IMR-90 (cell line): ENCODE data around the gene RADX. TPM values are rescaled to one million over a fixed set of nuclear protein-coding genes. Genes with fewer than 3 reads are reported as not detected.

Experiments used
- ATAC-seq: fragments of 200-7000 bp; cut with Tn5 transposase; 2 replicates; pipeline ENCODE4 v1.9.1; 2020; ENCODE audit warnings: low read depth, mild to moderate bottlenecking, moderate library complexity
- BruUV-seq: library from RNA; stranded (reverse); fragments of 400-500 nt; replicated peaks from 2 replicates; lab custom pipeline; 2021; lab: Mats Ljungman, UMichigan
- CTCF ChIA-PET: fragments of 300-600 bp; formaldehyde crosslinking; extraction: SDS; loops from one replicate; lab custom pipeline; 2021; ENCODE audit warnings: antibody characterized with exemption; lab: Yijun Ruan, JAX
- POLR2A ChIA-PET: fragments of 300-600 bp; sonication (Branson Sonifier 250); formaldehyde crosslinking; loops from one replicate; lab custom pipeline; 2022; ENCODE audit warnings: antibody characterized with exemption; ENCODE audit not compliant: unreplicated experiment; lab: Charles Lee
- DNase-seq: peaks from one replicate; pipeline ENCODE4 v3.0.0; 2013
- H2AFZ ChIP-seq: replicated peaks from 2 replicates; pipeline ENCODE3; 2013; ENCODE audit warnings: low read length, mild to moderate bottlenecking; ENCODE audit not compliant: poor library complexity
- H2AK5ac ChIP-seq: 2 replicates; pipeline ENCODE4 v1.6.1; 2013; ENCODE audit warnings: low read depth, low read length, inconsistent platforms
- H2AK9ac ChIP-seq: replicated peaks from 2 replicates; pipeline ENCODE3; 2013; ENCODE audit warnings: mild to moderate bottlenecking, low read depth, low read length, moderate library complexity; ENCODE audit not compliant: poor library complexity
- H2BK120ac ChIP-seq: 2 replicates; pipeline ENCODE4 v1.6.1; 2013; ENCODE audit warnings: low read depth, low read length, inconsistent platforms
- H2BK15ac ChIP-seq: 3 replicates; pipeline ENCODE4 v1.6.1; 2013; ENCODE audit warnings: low read depth, low read length, inconsistent platforms
- H2BK20ac ChIP-seq: 2 replicates; pipeline ENCODE4 v1.6.1; 2013; ENCODE audit warnings: low read depth, mild to moderate bottlenecking, inconsistent platforms, low read length, moderate library complexity
- H2BK5ac ChIP-seq: 2 replicates; pipeline ENCODE4 v1.6.1; 2013; ENCODE audit warnings: mild to moderate bottlenecking, low read depth, low read length, inconsistent platforms; ENCODE audit not compliant: poor library complexity, severe bottlenecking
- H3K14ac ChIP-seq: replicated peaks from 2 replicates; pipeline ENCODE4 v1.6.1; 2013; ENCODE audit warnings: low read depth, low read length, inconsistent platforms
- H3K18ac ChIP-seq: 2 replicates; pipeline ENCODE4 v1.6.1; 2013; ENCODE audit warnings: low read depth, low read length, control low read depth
- H3K23ac ChIP-seq: 2 replicates; pipeline ENCODE4 v1.6.1; 2013; ENCODE audit warnings: low read depth, low read length, inconsistent platforms
- H3K27ac ChIP-seq: 2 replicates; pipeline ENCODE4 v1.5.1; 2013; ENCODE audit warnings: mild to moderate bottlenecking, control low read depth, low read length; ENCODE audit not compliant: insufficient read depth
- H3K27me3 ChIP-seq: 2 replicates; pipeline ENCODE4 v1.6.1; 2013; ENCODE audit warnings: low read length; ENCODE audit not compliant: control insufficient read depth, insufficient read depth
- H3K36me3 ChIP-seq: 2 replicates; pipeline ENCODE4 v1.6.1; 2013; ENCODE audit warnings: low read length, mixed read lengths; ENCODE audit not compliant: control insufficient read depth, insufficient read depth
- H3K4ac ChIP-seq: 2 replicates; pipeline ENCODE4 v1.6.1; 2013; ENCODE audit warnings: low read depth, low read length, inconsistent platforms
- H3K4me1 ChIP-seq: 2 replicates; pipeline ENCODE4 v1.6.1; 2013; ENCODE audit warnings: low read length, mixed read lengths; ENCODE audit not compliant: control insufficient read depth, insufficient read depth
- H3K4me2 ChIP-seq: 2 replicates; pipeline ENCODE4 v1.6.1; 2013; ENCODE audit warnings: low read depth, mild to moderate bottlenecking, control low read depth, low read length, moderate library complexity
- H3K4me3 ChIP-seq: 2 replicates; pipeline ENCODE4 v1.5.1; 2013; ENCODE audit warnings: low read depth, mild to moderate bottlenecking, control low read depth, low read length, moderate library complexity; ENCODE audit not compliant: insufficient read depth
- H3K56ac ChIP-seq: 2 replicates; pipeline ENCODE4 v1.6.1; 2013; ENCODE audit warnings: low read length, inconsistent platforms; ENCODE audit not compliant: insufficient read depth; ENCODE audit errors: extremely low read depth
- H3K79me1 ChIP-seq, 2 experiments: 2 replicates each; pipeline ENCODE4 v1.6.1; 2013; ENCODE audit warnings: low read length in 2 of 2, inconsistent platforms in 1 of 2, low read depth in 1 of 2
- H3K9ac ChIP-seq: 2 replicates; pipeline ENCODE4 v1.6.1; 2013; ENCODE audit warnings: low read depth, low read length, control low read depth
- H3K9me1 ChIP-seq: 2 replicates; pipeline ENCODE4 v1.6.1; 2013; ENCODE audit warnings: low read length, inconsistent platforms; ENCODE audit not compliant: insufficient read depth
- H3K9me3 ChIP-seq: 2 replicates; pipeline ENCODE4 v1.6.1; 2013; ENCODE audit warnings: low read length; ENCODE audit not compliant: control insufficient read depth, insufficient read depth
- H4K20me1 ChIP-seq: 2 replicates; pipeline ENCODE4 v1.6.1; 2013; ENCODE audit warnings: low read length, inconsistent platforms; ENCODE audit not compliant: insufficient read depth
- H4K5ac ChIP-seq: 2 replicates; pipeline ENCODE4 v1.6.1; 2013; ENCODE audit warnings: mild to moderate bottlenecking, low read depth, low read length, control low read depth
- H4K8ac ChIP-seq, 2 experiments: 2 replicates each; pipeline ENCODE4 v1.6.1; 2013; ENCODE audit warnings: low read depth in 2 of 2, low read length in 2 of 2, control low read depth in 1 of 2, inconsistent platforms in 1 of 2
- H4K91ac ChIP-seq: 2 replicates; pipeline ENCODE4 v1.6.1; 2013; ENCODE audit warnings: low read depth, low read length, inconsistent platforms; ENCODE audit not compliant: insufficient read depth
- CEBPB ChIP-seq: IDR thresholded peaks from 2 replicates; pipeline ENCODE4 v1.6.1; 2012; ENCODE audit warnings: low read depth, low read length, improper control_type of control experiment
- CHD1 ChIP-seq: IDR thresholded peaks from 2 replicates; pipeline ENCODE4 v1.6.1; 2012; ENCODE audit warnings: low read depth, low read length, improper control_type of control experiment
- MAZ ChIP-seq: IDR thresholded peaks from 2 replicates; pipeline ENCODE4 v1.6.1; 2012; ENCODE audit warnings: low read depth, mild to moderate bottlenecking, low read length, improper control_type of control experiment, moderate library complexity, borderline replicate concordance
- RAD21 ChIP-seq: IDR thresholded peaks from 2 replicates; pipeline ENCODE4 v1.6.1; 2012; ENCODE audit warnings: low read length, improper control_type of control experiment
- RFX5 ChIP-seq: IDR thresholded peaks from 2 replicates; pipeline ENCODE4 v1.8.0; 2012; ENCODE audit warnings: low read depth, mild to moderate bottlenecking, low read length, moderate library complexity
- SMC3 ChIP-seq: fragments of 150-350 bp; IDR thresholded peaks from 2 replicates; pipeline ENCODE4 v1.6.1; 2016; ENCODE audit warnings: low read depth, mild to moderate bottlenecking, antibody characterized with exemption, low read length, moderate library complexity
- WGBS, 2 experiments: methylation state at CpG; one replicate each; pipeline versions ENCODE4 v1.1.5 to v1.1.7; 2013; ENCODE audit warnings: missing lambda C conversion rate in 2 of 2; ENCODE audit not compliant: insufficient read length in 1 of 2; ENCODE audit errors: extremely low coverage in 2 of 2; 5-methylcytosine and 5-hydroxymethylcytosine counted together
- dilution Hi-C: fragments of 300-500 bp; cut with HindIII; formaldehyde crosslinking; loops from one replicate; pipeline ENCODE4 v1.14.3; 2018; ENCODE audit warnings: low sequenced_read_pairs; ENCODE audit not compliant: unreplicated experiment
- in situ Hi-C: fragments of 300-500 bp; cut with MboI; formaldehyde crosslinking; loops from 3 replicates; pipeline ENCODE4 v1.14.3; 2019; ENCODE audit warnings: low sequenced_read_pairs, inconsistent platforms, mixed read lengths
- intact Hi-C: fragments of 100-400 bp; cut with micrococcal nuclease; formaldehyde crosslinking; loops from 2 replicates; pipeline ENCODE4 v1.10.0; 2022
- polyA plus RNA-seq, 3 experiments: library from polyadenylated mRNA; depleted of rRNA; stranded (reverse); fragments of >200 nt; gene quantifications; 2 replicates each; pipeline ENCODE4 v1.2.3, GENCODE V29; 2012; ENCODE audit warnings: low replicate concordance in 1 of 3
- total RNA-seq: library from RNA; depleted of rRNA; stranded (reverse); fragments of >200 nt; gene quantifications from 2 replicates; pipeline ENCODE4 v1.2.3, GENCODE V29; 2012

The RADX gene
- total and polyA plus RNA-seq, 2 of the 4 experiments (the other 2 are of a cell fraction) = 1.6 to 1.8 TPM

DNA sequence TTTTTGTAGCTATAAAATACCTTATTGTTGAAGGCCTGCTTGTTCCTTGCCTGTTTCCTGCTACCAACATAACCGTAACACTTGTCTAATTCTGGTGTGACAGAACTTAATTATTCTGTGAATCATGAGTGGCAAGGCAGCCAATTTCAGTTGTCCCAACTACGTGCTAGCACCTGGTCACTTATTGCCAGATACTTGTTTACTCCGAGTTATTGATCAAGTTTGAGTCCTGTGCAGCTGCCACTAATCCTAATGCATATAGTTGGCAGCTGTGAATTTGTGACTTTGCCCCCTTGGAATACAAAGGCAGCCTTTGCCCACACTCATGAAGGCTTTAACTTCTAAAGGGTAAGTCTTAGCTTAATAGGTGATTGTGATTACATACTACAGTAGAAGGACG is 106.9 kb downstream of the RADX start:
- Histone ChIP-seq H2AFZ (no peak overlapping the region), H2AK9ac (no peak overlapping the region), H3K9ac (no peak overlapping the region), H3K14ac (no peak overlapping the region), H3K9me3 (no peaks in the 10 kb centered on the region), H3K27me3 (peaks cover 2% of the 10 kb centered on the region), H3K18ac (no peak overlapping the region), H3K4me2 (no peak overlapping the region), H3K4me1 (no peaks in the 10 kb centered on the region), H4K20me1 (no peaks in the 10 kb centered on the region), H2BK5ac (no peak overlapping the region), H3K4me3 (no peak overlapping the region), H2BK120ac (no peak overlapping the region), H3K4ac (no peak overlapping the region), H2BK20ac (no peak overlapping the region), H3K9me1 (no peaks in the 10 kb centered on the region), H4K8ac (no peak overlapping the region), H2BK15ac (no peak overlapping the region), H4K5ac (no peak overlapping the region), H3K23ac (no peak overlapping the region), H3K79me1 (no peaks in the 10 kb centered on the region), H2AK5ac (no peak overlapping the region), H3K27ac (no peak overlapping the region), H4K91ac (no peak overlapping the region), H3K36me3 (no peaks in the 10 kb centered on the region), H3K56ac (no peak overlapping the region)
- TF ChIP-seq MAZ = no peak
- TF ChIP-seq RAD21 = no peak
- no peak for TF ChIP-seq CEBPB
- TF ChIP-seq SMC3 = no peak
- TF ChIP-seq RFX5 = no peak
- no peak for TF ChIP-seq CHD1
- ChIA-PET POLR2A (no interaction called here), CTCF (interaction anchor here (0.7 kb wide), 1 partner anchor 941 kb away, joined by 5 read pairs; no protein-coding TSS in a partner anchor)
- dilution Hi-C loops = no loop called here
- ATAC-seq (no peak), DNase-seq (no peak)
- WGBS, 2 experiments = 60% methylated on average over 1 of the region's 4 CpGs; no CpG with 5 or more reads in 1 of the 2 experiments
- BruUV-seq = no TSS peak
- intact Hi-C loops = no loop called here
- in situ Hi-C loops = no loop called here
